Stimulated activated CD4-positive, alpha-beta T cell treated with anti-CD3 and anti-CD28 coated beads, Interleukin-15, amount 100 ng/mL, for 1 hour (primary cell): ENCODE data around the gene LHFPL3.
"Not testable (repeated sequence)": the region's sequence is repeated elsewhere in the genome, so short reads cannot be mapped to it uniquely, and the experiment has no call there.

Experiments
- DNase-seq, 2 donors: peaks; one replicate each; pipeline ENCODE4 v3.0.0-alpha.2; 2020; ENCODE audit warnings: low read depth in 1 of 2, low spot score in 1 of 2

LHFPL3 gene

DNA sequence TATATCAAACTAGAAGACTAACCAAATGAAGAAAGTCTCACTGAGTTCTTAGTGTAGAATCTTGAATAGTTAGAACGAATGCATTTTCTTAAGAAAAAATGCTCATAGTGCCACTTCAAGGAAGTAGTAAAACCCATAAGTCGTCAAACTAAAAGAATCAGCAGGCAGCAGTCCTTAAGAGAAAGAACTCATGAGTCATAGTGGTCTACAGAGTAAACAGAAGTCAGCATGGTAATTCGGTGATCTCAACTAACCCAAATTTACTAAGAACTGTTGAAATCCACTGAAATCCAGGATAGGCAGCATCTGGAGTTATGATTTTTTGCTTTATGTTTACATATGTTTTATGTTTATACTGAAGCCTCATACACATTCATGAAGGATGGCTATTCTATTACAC is 256.2 kb downstream of the LHFPL3 start:
- no peak for DNase-seq

DNA sequence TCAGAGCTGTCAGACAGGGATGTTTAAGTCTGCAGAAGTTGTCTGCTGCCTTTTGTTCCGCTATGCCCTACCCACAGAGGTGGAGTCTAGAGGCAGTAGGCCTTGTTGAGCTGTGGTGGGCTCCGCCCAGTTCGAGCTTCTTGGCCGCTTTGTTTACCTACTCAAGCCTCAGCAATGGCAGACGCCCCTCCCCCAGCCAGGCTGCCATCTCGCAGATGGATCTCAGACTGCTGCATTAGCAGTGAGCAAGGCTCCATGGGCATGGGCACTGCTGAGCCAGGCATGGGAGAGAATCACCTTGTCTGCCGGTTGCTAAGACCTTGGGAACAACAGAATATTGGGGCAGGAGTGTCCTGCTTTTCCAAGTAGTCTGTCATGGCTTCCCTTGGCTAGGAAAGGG is 267.2 kb downstream of the LHFPL3 start:
- not testable (repeated sequence) for DNase-seq

DNA sequence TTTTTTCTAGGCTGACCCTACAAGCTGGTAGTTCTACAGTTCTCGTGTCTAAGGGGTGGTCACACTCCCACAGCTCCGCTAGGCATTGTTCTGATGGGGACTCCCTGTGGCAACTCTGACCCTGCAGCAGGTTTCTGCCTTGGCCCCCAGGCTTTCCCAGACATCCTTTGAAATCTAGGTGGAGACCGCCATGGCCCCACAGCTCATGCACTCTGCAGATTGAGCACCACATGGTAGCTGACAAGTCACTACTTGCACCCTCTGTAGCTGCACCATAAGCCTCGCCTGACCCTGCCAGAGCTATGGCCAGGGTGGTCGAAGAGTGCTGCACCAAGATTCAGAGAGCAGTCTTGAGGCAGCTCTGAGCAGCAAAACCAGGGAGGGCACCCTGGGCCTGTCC is 275.6 kb downstream of the LHFPL3 start:
- no peak for DNase-seq

DNA sequence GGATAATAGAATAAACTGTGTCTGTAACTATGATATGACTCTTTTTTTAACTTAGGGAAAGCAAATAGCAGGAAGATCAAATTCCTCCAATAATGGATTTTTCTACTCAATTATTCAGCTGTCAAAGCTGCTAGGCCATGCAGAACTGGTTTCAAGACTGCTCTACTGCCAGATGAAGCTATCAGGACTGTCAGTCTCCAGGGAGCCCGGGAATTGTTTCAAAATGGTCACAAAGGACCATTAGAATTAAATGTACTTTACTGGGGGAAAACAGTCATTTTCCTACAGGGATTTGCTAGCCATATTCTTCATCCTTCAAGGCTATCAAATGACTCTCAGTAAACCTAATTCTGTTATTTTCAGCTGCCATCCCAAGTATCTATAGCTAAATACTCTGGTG is 276.3 kb downstream of the LHFPL3 start:
- DNase-seq: no peak

DNA sequence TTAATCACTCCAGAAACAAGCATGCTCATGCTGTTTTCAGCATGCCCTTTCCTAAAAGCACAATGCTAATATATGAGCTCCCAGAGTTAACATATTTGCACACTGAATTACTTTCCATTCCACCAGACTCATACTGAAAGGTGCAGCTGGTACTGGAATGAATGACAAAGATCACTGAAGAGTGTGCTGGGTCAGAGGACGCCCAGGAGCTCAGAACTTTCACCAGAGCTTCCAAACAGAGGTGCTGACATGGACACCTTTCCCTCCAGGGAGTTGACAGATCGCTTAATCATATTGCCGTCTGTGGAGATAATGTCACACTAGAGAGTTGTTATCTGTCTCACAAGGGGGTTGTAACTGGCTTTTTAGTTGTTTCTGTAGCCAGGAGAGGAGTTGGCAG is 292.9 kb downstream of the LHFPL3 start:
- DNase-seq: no peak

DNA sequence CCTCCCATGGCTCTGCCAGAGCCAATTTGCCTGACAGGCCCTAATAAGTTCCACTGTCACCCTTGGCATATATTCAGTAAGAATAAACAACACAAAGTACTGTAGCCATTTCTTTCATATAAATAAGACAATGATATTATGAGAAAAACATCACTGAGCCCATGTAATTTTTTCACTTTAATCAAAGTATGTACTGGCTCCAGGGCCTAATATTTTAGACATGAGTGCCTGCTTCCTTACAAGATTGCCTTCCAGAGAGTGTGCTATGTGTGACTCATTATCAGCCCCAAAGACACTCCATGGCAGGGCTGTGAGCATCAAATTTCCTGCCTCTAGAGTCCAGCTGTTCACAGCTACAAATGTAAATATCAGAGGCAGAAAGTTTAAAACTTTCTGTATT is 297.6 kb downstream of the LHFPL3 start:
- DNase-seq: no peak

DNA sequence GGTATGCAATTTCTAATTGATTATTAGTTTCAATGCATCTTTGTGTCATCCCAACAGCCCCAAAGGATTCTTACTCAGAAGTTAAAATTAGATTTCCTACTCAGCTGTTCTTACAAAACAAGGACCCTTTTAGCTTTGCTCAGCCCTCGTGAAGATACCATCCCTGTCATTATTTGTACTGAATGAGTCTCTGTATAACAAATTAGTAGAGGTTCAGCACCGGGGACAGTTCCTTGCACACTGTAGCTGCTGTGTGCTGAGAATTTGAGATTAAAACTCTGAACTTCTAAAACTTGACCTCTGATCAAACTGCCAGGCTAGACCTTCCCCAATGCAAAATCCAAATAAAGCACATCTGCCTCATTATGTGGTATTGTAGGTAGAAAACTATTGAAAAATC is 299.1 kb downstream of the LHFPL3 start:
- DNase-seq: no peak

DNA sequence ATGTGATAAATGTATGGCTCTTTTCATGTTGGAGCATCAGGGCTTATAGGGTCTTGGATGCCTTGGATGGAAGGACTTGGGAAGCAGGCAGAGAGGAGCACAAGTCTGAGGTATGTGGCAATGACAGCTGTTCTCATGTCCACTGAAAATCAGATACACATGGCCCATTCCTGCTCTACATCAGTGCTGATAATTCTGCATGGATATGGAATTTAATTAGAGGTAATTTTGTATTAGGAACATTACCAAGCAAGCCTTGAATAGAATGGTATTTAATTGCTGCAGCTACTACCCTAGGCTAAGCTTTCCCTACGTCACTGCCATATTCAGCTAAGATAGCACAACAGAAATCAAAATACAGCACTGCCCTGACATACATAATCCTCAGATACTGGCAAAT is 299.6 kb downstream of the LHFPL3 start:
- DNase-seq: no peak

DNA sequence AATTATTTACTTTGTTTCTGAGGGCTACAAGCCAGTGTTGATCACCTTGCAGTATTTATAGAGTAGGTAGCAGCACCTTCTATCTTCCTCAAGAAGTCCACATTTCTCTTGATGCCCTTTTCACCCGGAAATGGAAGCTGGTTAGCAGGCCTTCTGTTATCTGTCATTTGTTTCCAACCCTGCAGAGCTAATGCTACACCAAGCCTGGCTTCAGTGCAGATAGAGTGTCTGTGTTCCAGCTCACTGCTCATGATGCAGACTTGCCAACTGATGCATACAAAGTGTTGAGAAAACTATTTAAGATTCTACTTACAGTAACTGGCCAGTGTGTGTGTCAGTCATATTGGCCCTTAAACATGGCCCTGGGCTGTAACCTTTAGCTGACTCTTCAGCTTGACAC is 301.0 kb downstream of the LHFPL3 start:
- no peak for DNase-seq

DNA sequence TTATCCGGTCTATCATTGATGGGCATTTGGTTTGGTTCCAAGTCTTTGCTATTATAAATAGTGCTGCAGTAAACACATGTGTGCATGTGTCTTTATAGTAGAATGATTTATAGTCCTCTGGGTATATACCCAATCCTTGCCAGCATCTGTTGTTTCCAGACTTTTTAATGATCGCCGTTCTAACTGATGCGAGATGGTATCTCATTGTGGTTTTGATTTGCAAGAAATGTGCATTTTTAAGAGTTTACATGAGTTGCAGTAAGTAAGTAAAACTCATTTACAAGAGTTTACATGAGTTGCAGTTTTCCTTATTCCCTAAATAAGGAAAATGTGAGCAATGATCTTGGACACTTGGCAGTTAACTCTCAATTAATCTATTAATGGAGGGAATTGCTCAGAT is 312.1 kb downstream of the LHFPL3 start:
- no peak for DNase-seq

DNA sequence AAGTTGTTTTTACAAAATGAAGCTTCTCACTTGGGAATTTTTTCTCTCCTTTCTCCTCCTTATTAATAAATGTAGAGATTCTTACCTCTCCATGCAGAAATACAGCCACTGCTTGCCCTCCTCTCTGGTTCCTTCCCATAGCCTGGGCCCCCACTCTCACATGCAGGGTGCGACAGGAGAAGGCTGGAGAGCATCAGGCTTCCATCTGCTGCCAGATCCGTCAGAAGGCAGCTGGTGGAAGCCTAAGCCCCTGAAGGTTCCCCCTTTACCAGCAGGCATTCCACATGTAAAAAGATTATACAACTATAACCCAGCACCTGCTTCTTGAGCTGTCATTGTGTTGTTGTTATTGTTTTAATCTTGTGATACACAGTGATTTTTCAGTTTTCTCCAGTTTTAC is 314.2 kb downstream of the LHFPL3 start:
- DNase-seq: no peak

DNA sequence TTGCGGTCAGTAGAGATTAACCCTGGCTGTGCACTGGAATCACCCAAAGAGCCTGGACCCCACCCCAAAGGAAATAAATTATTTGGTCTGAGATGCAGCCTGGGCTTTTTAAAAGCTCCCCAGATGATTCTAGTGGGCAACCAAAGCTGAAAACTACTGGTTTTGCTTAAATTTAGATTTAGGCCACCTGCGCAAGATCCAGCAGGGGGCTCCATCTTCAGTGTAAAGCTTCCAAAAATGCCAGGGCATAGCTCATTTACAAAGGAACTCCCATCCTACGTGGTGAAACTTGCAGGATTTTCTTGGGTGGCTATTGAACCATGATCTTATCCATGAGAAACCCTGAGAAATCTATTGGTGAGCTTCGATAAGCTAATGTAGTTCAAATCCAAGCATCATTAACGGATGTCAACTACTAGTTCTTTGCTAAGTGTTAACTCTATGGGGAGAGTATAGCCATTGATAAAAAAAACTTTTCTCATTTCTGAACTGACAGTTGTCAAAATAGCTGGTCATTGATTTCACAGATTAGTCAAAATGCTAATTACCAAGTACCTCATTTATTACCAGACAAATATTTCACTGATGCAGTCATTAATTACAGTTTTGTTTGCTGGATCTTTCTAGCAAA is 315.3 kb downstream of the LHFPL3 start:
- no peak for DNase-seq

DNA sequence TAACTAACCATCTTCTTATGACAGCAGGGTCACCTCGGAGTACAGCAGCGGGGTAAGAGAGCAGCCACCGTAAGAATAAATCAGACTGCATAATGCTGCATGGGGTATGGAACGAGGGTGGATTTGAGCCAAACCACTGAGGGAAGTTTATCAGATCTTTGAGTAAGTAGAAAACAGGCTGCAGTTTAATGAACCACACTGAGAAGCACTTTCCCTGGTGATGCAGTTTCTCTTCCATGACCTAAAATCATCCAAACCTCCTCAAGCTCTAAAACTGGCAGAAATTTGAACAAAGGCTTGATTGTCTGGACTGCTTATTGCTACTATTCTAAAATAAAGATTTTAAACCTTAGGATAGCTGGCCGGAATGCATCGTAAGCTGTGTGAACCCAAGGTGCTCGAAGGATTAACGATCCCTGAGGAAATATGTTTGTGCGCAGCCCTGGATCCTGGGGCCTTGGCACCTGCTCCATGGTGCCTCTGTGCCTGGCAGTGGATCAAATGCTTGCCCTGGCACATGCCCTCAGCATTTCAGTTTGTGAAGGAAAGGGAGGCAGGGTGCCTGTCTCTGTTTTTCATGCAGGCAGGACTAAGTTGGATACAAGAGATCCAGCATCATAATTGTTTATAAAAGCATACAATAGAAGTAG is 322.7 kb downstream of the LHFPL3 start:
- no peak for DNase-seq

DNA sequence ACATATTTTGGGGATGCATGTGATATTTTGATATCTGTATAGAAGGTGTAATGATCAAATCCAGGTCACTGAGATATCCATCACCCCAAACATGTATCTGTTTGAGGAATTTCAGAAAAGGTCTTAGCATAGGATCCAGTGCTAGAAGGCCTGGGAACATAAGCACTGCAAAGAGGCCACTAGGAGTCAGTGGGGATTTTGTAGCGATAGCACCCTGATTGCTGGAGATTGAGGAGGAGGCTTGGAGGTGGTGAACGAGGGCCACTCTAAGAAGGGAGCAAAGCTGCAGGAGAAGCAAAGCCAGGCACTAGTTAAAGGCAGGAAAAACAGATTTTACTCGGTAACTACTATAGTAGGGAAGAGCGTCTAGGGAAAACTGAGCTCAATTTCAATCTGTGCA is 324.0 kb downstream of the LHFPL3 start:
- no peak for DNase-seq

DNA sequence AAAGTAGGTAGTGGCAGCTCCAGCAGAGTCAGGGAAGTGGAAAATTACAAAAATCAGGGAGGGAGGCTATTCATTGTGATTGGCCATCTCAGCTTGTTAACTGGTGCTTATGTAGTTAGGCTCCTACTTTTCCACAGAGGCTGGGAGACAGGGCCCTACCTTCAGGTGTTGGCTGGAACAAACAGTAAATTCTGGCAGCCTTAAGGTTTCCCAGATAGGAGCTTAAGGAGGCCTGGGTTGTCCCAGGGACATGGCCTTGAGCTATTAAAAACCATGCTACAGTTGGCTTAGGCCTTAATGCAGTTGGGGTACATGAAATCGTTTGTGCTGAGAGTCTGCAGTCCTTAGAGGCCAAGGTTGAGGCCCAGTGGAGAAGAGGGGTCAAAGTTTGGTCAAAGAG is 324.5 kb downstream of the LHFPL3 start:
- no peak for DNase-seq

DNA sequence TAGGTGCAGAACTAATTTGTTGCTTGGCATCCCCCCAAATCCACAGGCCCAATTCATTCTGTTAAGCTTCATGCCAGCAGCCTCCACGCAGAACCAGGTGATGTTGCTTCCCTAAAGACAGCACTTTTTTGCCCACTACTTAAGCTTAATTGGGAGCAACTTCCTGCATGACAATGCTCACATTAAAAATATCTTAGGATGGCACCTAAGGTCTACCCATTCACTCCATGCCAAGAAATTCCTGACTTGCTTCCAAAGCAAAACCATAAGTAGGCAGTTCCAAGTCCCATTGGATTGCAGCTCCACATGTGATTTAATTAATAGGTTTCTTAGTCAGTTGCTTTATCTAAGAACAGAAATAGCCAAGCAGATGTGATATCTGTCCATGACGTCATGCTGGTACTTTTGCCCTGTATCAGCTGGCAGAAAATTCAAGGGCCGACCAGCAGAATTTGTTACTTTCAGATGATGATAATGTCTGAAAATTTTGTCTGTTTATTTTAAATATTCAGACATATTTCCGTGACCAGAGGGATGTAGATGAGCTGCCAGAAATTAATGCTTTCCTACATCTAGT is 325.5 kb downstream of the LHFPL3 start:
- no peak for DNase-seq

DNA sequence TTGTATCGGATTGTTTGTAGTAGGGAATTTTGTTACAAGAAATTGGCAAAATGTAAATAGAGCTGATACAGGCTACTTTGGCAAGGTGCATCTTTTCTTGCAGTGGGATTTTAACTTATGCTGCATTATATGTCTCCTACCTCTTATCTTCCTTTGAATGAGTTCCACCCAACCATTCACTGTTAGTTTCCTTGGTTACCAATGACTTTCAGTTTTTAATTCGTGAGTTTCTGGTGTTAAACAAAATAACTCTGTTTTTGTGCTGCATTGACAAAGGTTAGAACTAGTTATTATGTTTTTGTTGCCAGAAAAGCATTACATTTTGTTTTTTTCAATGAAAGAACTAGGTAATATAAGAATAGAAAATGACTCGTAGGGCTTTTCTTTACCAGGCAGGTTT is 327.2 kb downstream of the LHFPL3 start:
- no peak for DNase-seq

DNA sequence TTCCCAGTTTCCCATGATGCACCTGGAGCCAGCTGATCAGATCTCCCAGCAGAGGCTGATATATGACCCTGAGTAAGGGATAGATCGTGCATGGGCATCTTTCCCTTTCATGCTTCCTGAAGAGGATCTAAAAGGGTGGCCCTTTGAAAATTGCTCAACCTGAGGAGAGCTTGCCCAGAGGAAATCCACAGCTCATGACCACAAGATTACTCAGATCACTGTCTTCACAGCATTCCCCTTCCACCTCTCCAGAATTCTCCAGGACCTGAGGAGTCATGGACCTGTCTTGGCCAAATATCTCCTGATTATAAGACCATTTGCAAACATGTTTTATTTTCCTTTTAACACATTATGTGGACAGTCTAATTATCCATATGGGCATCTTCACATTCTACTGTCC is 328.1 kb downstream of the LHFPL3 start:
- no peak for DNase-seq

DNA sequence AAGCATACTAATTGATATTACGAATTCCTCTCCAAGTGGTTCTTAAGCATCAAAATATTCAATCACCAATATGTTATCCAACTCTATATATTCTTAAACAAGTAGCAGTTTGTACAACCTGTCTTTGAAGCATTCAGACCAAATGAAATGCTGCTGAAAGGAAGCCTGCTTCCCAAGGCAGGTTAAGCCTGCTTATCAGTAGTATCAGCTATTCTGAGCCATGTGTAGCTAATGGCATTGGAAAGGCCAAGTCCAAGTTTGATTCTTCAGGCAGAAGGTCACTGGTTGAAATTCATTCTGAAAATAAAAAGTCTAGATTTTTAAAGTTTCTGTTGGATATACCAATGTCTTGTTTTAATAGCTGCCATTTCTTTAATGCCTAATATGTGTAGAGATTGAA is 328.7 kb downstream of the LHFPL3 start:
- no peak for DNase-seq

DNA sequence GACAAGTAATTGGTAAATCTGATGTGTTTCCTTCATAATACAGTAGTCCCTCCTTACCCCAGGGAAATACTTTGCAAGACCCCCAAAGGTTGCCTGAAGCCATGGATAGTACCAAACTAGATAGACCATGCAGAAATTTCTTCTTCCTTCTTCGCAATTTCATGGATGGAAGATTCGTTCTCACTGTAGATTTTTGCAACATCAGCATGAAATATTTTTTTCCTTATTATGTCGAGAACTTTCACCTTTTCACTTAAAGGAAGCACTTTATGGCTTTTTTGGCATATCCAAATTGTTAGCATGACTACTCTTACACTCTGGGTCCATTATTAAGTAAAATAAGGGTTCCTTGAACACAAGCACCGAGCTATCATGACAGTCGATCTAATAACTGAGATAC is 333.2 kb downstream of the LHFPL3 start:
- DNase-seq: no peak

DNA sequence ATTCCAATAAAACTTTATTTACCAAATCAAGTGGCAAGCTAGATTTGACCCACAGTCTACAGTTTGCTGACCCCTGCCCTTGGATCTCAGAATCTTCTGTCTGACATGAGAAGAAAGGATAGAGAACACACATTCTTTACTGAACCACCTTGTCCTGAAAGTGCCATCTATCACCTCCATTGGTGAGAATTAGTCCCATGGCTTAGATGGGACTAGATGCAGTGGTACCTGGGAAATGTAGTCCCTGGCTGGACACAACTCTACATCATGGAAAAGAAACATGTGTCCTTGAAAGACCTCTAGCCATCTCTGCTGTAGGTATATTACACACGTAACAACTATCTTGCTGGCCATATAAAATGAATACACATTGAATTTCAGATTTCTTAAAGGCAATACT is 336.2 kb downstream of the LHFPL3 start:
- DNase-seq: no peak

DNA sequence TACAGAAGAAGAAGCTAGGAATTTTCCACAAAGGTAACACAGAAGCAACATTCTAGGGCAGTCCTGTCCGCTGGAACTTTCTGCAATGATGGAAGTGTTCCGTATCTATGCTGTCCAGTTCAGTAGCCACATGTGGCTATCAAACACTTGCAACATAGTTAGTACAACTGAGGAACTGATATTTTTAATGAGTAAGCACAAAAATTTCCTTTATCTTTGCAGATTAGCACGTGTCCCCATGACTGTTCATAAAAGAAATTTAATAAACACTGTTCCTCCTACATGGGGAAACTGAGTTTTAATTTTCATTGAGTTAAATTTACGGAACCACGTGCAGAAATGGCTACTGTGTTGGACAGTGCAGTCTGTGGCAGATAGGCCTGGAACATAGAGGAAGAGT is 349.2 kb downstream of the LHFPL3 start:
- no peak for DNase-seq

DNA sequence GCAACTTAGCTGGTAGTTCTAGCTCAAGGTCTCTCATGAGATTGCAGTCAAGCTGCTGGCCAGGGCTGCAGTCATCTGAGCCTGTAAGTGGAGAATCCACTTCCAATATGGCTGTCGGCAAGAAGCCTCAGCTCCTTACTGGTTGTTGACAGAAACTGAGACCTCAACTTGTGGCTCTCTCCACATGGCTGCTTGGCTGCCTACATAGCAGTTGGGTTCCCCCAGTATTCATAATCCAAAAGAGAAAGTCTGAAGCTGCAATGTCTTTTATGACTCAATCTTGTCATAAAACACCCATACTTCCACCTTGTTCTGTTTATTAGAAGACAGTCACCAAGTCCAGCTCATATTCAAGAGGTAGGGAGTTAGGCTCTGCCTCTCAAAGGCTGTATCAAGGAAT is 350.7 kb downstream of the LHFPL3 start:
- DNase-seq: no peak
